BLaER1 (cell line): Measurements from ENCODE around the gene NAP1L4.
A peak's percentile ranks its signal among the peaks of the same experiment; 100 is the strongest.

Experiments
- H3K27ac ChIP-seq: shearing (Covaris generic); formaldehyde crosslinking; 2 replicates; pipeline ENCODE4 v1.8.1; 2022
- H3K27me3 ChIP-seq: shearing (Covaris generic); formaldehyde crosslinking; 2 replicates; pipeline ENCODE4 v1.8.1; 2022
- H3K36me3 ChIP-seq: shearing (Covaris generic); formaldehyde crosslinking; 2 replicates; pipeline ENCODE4 v1.8.1; 2022
- H3K4me1 ChIP-seq: shearing (Covaris generic); formaldehyde crosslinking; 2 replicates; pipeline ENCODE4 v1.8.1; 2022
- H3K4me2 ChIP-seq: shearing (Covaris generic); formaldehyde crosslinking; 2 replicates; pipeline ENCODE4 v1.8.1; 2022
- H3K4me3 ChIP-seq: shearing (Covaris generic); formaldehyde crosslinking; 2 replicates; pipeline ENCODE4 v1.8.1; 2022
- H3K9ac ChIP-seq: shearing (Covaris generic); formaldehyde crosslinking; 2 replicates; pipeline ENCODE4 v1.8.1; 2022
- H3K9me3 ChIP-seq: shearing (Covaris generic); formaldehyde crosslinking; 2 replicates; pipeline ENCODE4 v1.8.1; 2022
- H4K20me1 ChIP-seq: shearing (Covaris generic); formaldehyde crosslinking; 2 replicates; pipeline ENCODE4 v1.8.1; 2022
- Cebpa-rat ChIP-seq: shearing (Covaris generic); IDR thresholded peaks from 2 replicates; pipeline ENCODE4 v1.8.1; 2022

NAP1L4 gene

DNA sequence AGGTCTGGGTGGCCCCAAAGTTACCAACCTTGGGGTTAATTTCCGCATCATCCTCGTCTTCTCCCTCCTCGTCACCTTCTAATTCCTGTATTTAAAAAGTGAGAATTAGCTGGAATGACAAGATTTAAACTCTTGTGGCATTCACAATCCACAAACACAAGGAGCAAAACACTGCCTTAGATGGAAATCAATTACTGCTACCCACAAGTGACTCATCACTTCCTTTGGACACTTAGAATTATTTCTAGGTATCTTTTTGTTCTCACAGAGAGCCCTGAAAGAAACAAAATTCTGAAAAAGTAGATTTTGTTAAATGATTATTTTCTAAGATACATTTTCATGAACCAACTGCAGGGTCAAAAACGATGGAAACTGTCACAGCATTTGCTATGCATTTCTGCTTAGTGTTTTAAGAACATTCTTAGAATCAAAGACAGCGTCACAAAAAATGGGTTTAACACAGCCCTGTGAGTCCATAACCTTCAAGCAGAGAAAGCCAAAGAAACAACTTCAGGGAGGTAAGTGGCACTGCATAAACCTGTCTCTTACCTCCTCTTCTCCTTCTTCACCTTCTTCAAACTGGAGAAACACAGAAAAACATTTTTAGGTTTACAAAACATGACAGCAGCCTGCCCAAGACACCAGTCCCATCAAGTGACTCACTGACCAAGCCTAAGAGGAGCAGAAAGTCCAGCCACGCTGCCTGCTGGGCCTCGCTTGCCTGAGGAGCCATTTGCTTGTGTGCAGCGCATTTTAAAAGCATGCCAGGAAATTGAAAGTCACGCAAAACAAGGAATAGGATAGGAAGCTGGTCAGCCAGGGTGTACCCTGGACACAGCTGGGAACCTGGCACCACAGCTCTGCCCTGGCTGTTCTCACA, 40.7 kb downstream of the NAP1L4 start:
- Histone ChIP-seq H4K20me1 (peaks cover 73% of the 10 kb centered on the region), H3K27ac (no peak overlapping the region), H3K4me1 (peaks cover 11% of the 10 kb centered on the region), H3K9me3 (no peaks in the 10 kb centered on the region), H3K9ac (no peak overlapping the region), H3K4me2 (no peak overlapping the region), H3K36me3 (peaks cover 100% of the 10 kb centered on the region), H3K4me3 (no peak overlapping the region), H3K27me3 (no peaks in the 10 kb centered on the region)
- TF ChIP-seq Cebpa-rat: no peak

DNA sequence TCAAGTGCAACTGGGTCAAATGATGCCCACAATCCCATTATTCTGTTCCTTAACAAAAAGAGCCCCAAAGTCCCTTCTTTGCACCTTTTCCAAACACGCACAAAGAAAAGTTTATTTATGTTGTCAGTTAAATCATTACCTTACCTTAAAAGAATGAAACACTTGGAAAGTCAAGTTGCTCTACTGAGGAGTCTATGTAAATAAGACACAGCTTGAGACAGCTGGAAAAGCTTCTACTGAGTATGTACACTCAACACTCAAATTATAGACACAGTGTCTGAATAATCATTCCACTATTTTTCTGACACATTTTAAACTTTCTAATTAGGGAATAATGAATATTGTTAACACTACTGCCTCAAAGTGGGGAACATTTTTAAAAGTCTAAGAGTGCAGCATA, 41.3 kb downstream of the NAP1L4 start:
- no peak for TF ChIP-seq Cebpa-rat
- peaks cover 18% of the 10 kb centered on the region for H3K4me1 ChIP-seq
- no peaks in the 10 kb centered on the region for H3K27me3 ChIP-seq
- no peaks in the 10 kb centered on the region for H3K9me3 ChIP-seq
- no peak overlapping the region for H3K27ac ChIP-seq
- peaks cover 73% of the 10 kb centered on the region for H4K20me1 ChIP-seq
- no peak overlapping the region for H3K4me3 ChIP-seq
- no peak overlapping the region for H3K4me2 ChIP-seq
- H3K36me3 ChIP-seq: peaks cover 100% of the 10 kb centered on the region
- no peak overlapping the region for H3K9ac ChIP-seq

GRCh38 chr11:2949920-2950319, 42.2 kb downstream of the NAP1L4 start:
- Histone ChIP-seq H3K4me2 (no peak overlapping the region), H3K36me3 (peaks cover 97% of the 10 kb centered on the region), H3K27me3 (no peaks in the 10 kb centered on the region), H3K27ac (no peak overlapping the region), H4K20me1 (peaks cover 80% of the 10 kb centered on the region), H3K4me1 (peaks cover 27% of the 10 kb centered on the region), H3K9me3 (no peaks in the 10 kb centered on the region), H3K9ac (no peak overlapping the region), H3K4me3 (no peak overlapping the region)
- no peak for TF ChIP-seq Cebpa-rat

DNA sequence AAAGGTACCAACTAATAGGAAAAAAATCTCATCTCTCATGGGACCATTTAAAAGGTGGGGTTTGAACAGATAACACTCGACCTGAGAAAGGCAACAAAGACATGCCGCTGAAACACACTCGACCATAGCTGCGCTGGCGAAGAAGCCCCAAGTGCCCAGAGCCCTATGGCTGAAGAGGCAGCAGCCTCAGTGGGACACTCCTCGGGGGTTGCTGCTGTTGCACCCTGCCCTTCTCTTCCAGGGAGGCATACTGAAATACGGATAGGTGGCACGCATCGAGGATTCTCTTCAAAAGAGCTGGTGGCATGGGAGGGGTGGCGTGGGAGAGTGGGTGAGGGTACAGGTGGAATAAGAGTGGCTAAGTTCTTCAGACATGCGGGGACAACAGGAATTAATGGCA, 44.4 kb downstream of the NAP1L4 start:
- no peak overlapping the region for H3K4me2 ChIP-seq
- H3K27ac ChIP-seq: no peak overlapping the region
- H3K4me1 ChIP-seq: peaks cover 41% of the 10 kb centered on the region
- no peaks in the 10 kb centered on the region for H3K27me3 ChIP-seq
- peaks cover 89% of the 10 kb centered on the region for H4K20me1 ChIP-seq
- no peaks in the 10 kb centered on the region for H3K9me3 ChIP-seq
- H3K4me3 ChIP-seq: no peak overlapping the region
- TF ChIP-seq Cebpa-rat: no peak
- no peak overlapping the region for H3K9ac ChIP-seq
- H3K36me3 ChIP-seq: peaks cover 96% of the 10 kb centered on the region

DNA sequence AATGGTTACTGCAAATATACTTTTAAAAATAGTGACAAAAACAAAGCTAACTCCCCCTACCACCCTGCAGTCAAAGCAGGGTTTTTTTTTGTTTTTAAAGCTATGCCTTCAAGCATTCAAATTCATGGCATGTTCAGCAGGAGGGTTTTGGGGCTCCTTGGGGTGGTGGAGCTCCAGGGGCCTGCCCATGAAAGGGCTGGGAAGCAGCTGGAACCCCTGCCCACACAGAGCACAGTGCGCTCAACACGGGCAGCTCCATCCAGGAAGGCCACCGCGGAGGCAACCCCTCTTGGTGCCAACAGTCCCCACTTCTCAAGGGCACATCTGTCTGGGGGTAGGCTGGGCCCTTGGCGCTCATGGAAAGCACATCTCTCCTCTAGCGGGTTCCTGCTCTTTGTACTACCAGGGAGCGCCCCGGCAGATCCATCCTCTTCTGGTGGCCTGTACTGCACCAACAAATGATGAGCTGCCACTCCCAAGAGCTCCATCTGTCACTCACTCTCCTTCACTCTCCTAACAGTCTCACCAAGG, 46.3 kb downstream of the NAP1L4 start:
- Histone ChIP-seq H3K9me3 (no peaks in the 10 kb centered on the region), H3K27ac (no peak overlapping the region), H3K36me3 (peaks cover 77% of the 10 kb centered on the region), H3K27me3 (no peaks in the 10 kb centered on the region), H3K4me3 (no peak overlapping the region), H3K9ac (no peak overlapping the region), H3K4me2 (peak overlapping the region; percentile 67), H4K20me1 (peaks cover 78% of the 10 kb centered on the region), H3K4me1 (peaks cover 44% of the 10 kb centered on the region)
- no peak for TF ChIP-seq Cebpa-rat

GRCh38 chr11:2945031-2945756, 46.9 kb downstream of the NAP1L4 start:
- H3K4me3 ChIP-seq: no peak overlapping the region
- H3K9me3 ChIP-seq: peaks cover 1% of the 10 kb centered on the region; the same call in 1 of the 2 replicates
- no peak overlapping the region for H3K9ac ChIP-seq
- no peak for TF ChIP-seq Cebpa-rat
- no peak overlapping the region for H3K27ac ChIP-seq
- peaks cover 74% of the 10 kb centered on the region for H4K20me1 ChIP-seq
- H3K36me3 ChIP-seq: peaks cover 71% of the 10 kb centered on the region
- H3K4me2 ChIP-seq: peak overlapping the region; percentile 67
- peaks cover 50% of the 10 kb centered on the region for H3K4me1 ChIP-seq
- no peaks in the 10 kb centered on the region for H3K27me3 ChIP-seq

DNA sequence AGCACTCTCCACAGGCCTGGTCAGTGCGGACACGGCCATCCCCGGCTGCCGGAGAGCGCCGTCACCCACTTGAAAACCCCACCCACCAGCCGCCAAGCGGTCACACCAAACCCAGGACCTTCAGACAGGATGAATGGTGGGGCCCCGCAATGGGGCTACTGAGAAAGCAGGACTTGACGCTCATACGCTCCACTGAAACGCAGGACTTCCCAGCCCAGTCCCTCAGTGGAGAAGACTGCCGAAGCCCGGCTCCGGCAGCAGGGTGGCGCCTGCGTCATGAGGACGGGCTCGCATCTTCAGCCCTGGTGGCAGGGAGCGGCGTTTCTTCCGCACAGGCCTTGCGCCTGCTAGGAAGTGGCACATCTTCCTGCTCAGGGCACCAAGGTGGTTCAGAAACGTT, 47.6 kb downstream of the NAP1L4 start:
- H3K27me3 ChIP-seq: no peaks in the 10 kb centered on the region
- H3K4me3 ChIP-seq: no peak overlapping the region
- H4K20me1 ChIP-seq: peaks cover 67% of the 10 kb centered on the region
- H3K9me3 ChIP-seq: peaks cover 8% of the 10 kb centered on the region
- TF ChIP-seq Cebpa-rat: no peak
- no peak overlapping the region for H3K9ac ChIP-seq
- H3K27ac ChIP-seq: no peak overlapping the region
- H3K36me3 ChIP-seq: peaks cover 64% of the 10 kb centered on the region
- H3K4me1 ChIP-seq: peaks cover 50% of the 10 kb centered on the region
- H3K4me2 ChIP-seq: no peak overlapping the region

GRCh38 chr11:2943711-2944118, 48.4 kb downstream of the NAP1L4 start:
- no peaks in the 10 kb centered on the region for H3K27me3 ChIP-seq
- no peak for TF ChIP-seq Cebpa-rat
- H3K27ac ChIP-seq: no peak overlapping the region; the same call in 1 of the 2 replicates
- H3K36me3 ChIP-seq: peaks cover 60% of the 10 kb centered on the region
- no peak overlapping the region for H3K4me3 ChIP-seq
- H3K9ac ChIP-seq: no peak overlapping the region
- peaks cover 50% of the 10 kb centered on the region for H3K4me1 ChIP-seq
- peaks cover 16% of the 10 kb centered on the region for H3K9me3 ChIP-seq
- H4K20me1 ChIP-seq: peaks cover 62% of the 10 kb centered on the region
- no peak overlapping the region for H3K4me2 ChIP-seq

GRCh38 chr11:2942872-2943710, 49.0 kb downstream of the NAP1L4 start:
- H3K4me3 ChIP-seq: no peak overlapping the region
- peaks cover 57% of the 10 kb centered on the region for H4K20me1 ChIP-seq
- no peak overlapping the region for H3K4me2 ChIP-seq
- no peak overlapping the region; the same call in 1 of the 2 replicates for H3K27ac ChIP-seq
- H3K9ac ChIP-seq: no peak overlapping the region
- peaks cover 54% of the 10 kb centered on the region for H3K36me3 ChIP-seq
- TF ChIP-seq Cebpa-rat: no peak
- peaks cover 22% of the 10 kb centered on the region for H3K9me3 ChIP-seq
- H3K4me1 ChIP-seq: peaks cover 50% of the 10 kb centered on the region
- no peaks in the 10 kb centered on the region for H3K27me3 ChIP-seq
